ENCODE measurements around the gene TMEM259. TPM values are rescaled to one million over a fixed set of nuclear protein-coding genes. Genes with fewer than 3 reads are reported as not detected.

The TMEM259 gene
- total and polyA plus RNA-seq, 2 of the 8 experiments (the other 6 are each of a cell fraction or from before 2014, with no cell fraction given), result 140 to 243 TPM

DNA sequence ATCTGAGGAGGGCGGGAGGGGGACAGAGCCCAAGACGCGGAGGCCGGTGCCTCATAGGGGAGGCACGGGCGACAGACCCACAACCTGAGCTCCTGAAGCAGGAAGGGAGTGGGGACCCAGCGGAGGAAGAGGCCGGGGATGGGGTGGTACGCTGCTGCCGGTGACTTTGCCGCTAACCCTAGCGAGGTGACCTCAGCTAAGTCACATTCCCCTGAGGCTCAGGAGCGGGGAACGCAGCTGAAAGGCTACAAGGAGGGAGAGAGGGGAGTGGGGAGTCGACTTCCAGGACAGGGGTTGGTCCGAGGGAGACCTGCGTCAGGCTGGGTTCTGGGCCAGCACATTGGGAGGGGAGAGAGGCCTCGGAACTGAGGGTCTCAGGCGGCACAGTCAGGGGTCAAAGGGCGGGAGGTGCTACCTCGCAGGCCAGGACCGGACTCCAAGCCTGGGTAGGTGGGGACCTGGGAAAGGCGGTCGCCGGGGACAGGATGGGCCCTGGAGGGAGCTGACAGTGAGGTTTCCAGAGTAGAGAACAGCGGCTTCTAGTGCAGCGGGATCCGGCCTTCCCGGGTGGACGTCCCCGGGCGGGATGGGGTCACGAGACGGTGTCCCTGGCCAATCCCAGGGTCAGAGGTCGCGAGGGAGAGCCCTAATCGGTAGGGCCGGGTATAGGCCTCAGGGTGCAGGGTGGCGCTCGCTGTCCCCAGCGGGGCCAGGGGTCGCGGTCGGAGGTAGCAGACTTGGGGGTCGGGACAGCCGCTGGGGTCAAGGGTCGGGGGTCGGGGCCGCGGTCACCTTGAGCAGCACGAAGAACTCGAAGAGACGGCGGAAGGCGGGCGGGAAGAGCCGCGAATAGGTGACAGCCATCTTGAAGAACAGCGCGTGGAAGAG, 699 bp downstream of the TMEM259 start:
- Histone ChIP-seq H3K36me3 (ENCODE audit: control insufficient read depth in 2 of 4, insufficient read depth in 4 of 4, low read length in 3 of 4) (no peaks in the 10 kb centered on the region), H2AK5ac (ENCODE audit: low read depth, low read length) (0 out of 2 replicates have a peak overlapping the region, but pooled peaks have one; percentile 5), H2BK15ac (ENCODE audit: low read length) (peak overlapping the region; percentile 61; the same call in 1 of the 2 replicates), H3K23ac (ENCODE audit: insufficient read length) (no peak overlapping the region), H2BK120ac (replicated peaks; ENCODE audit: low read depth, low read length) (no peak overlapping the region), H3K27me3 (replicated peaks in 1 of 4; ENCODE audit: control insufficient read depth in 3 of 4, extremely low read depth in 1 of 4, insufficient read depth in 3 of 4, low read length in 3 of 4) (no peaks in the 10 kb centered on the region), H4K91ac (replicated peaks; ENCODE audit: insufficient read length, low read length) (peak overlapping the region; percentile 77), H2BK20ac (ENCODE audit: low read length) (no peak overlapping the region), H3K4me3 (ENCODE audit: extremely low read depth in 1 of 4, insufficient read depth in 2 of 4, low read depth in 3 of 4, low read length in 4 of 4) (peak overlapping the region; percentile 84 to 97 (median 94)), H3K14ac (ENCODE audit: insufficient read length) (no peak overlapping the region), H3K18ac (ENCODE audit: extremely low read depth, low read length) (no peak overlapping the region; the same call in 1 of the 2 replicates), H3K27ac (ENCODE audit: low read depth, low read length) (peak overlapping the region; percentile 96), H3K23me2 (ENCODE audit: low read depth, low read length) (peaks cover 9% of the 10 kb centered on the region), H2BK5ac (ENCODE audit: low read depth, low read length) (peak overlapping the region; percentile 97; the same call in 1 of the 2 replicates), H4K5ac (ENCODE audit: insufficient read length, low read depth, low read length) (no peak overlapping the region), H3K4ac (replicated peaks; ENCODE audit: insufficient read length, low read depth, low read length) (no peak overlapping the region), H3K56ac (replicated peaks; ENCODE audit: insufficient read length, low read depth, low read length) (peak overlapping the region; percentile 42), H3K4me2 (ENCODE audit: insufficient read depth in 1 of 2, low read depth in 2 of 2, low read length in 2 of 2) (peak overlapping the region; percentile 93 to 98), H3K79me2 (ENCODE audit: control insufficient read depth in 1 of 2, insufficient read depth in 2 of 2, low read length in 2 of 2) (peaks cover 34 to 57% of the 10 kb centered on the region in 2 experiments), H4K8ac (ENCODE audit: extremely low read depth, insufficient read depth, low read length) (peak overlapping the region; percentile 92; the same call in 1 of the 2 replicates), H2AFZ (ENCODE audit: low read length) (no peak overlapping the region), H2BK12ac (ENCODE audit: low read depth, low read length) (no peak overlapping the region), H3K9ac (replicated peaks in 1 of 4; ENCODE audit: extremely low read depth in 1 of 4, low read depth in 3 of 4, low read length in 3 of 4) (peak overlapping the region; percentile 69 to 82 (median 76)), H3K4me1 (replicated peaks in 1 of 4; ENCODE audit: control insufficient read depth in 3 of 4, insufficient read depth in 4 of 4, low read length in 3 of 4) (peaks cover 0 to 37% (median 25%) of the 10 kb centered on the region in 4 experiments; a peak in 5 of 7 replicates), H3K79me1 (ENCODE audit: low read depth, low read length) (peaks cover 21% of the 10 kb centered on the region), H4K20me1 (replicated peaks in 1 of 2; ENCODE audit: control insufficient read depth in 1 of 2, insufficient read depth in 2 of 2, low read length in 2 of 2) (peaks cover 30 to 42% of the 10 kb centered on the region in 2 experiments), H3K9me3 (ENCODE audit: insufficient read depth in 2 of 2, low read depth in 1 of 2, low read length in 1 of 2) (no peaks in the 10 kb centered on the region)
- CTCF ChIA-PET (ENCODE audit: partially characterized antibody), result interaction anchor here (0.7 to 2.3 kb wide), 11 partner anchors 9 to 97 kb away, joined by 3 to 8 read pairs (median 4); no protein-coding TSS in a partner anchor
- WGBS, 2 experiments (ENCODE audit: extremely low coverage in 1 of 2, insufficient coverage in 1 of 2, insufficient read length in 1 of 2, insufficient replicate concordance in 2 of 2, low coverage in 1 of 2, low lambda C conversion rate in 2 of 2, missing lambda C conversion rate in 1 of 2), result 16% methylated on average over 47 of the region's 60 CpGs; no CpG with 5 or more reads in 1 of the 2 experiments
- DNase-seq (ENCODE audit: low read depth in 1 of 2, low spot score in 2 of 2), result no peak
- FAIRE-seq, result no peak
- POLR2A ChIA-PET (ENCODE audit: partially characterized antibody), result interaction anchor here (0.7 to 6.4 kb wide), 17 partner anchors 9 to 201 kb away, joined by 3 to 125 read pairs (median 4); partner anchors contain the start of genes ABCA7, ARHGAP45 and CNN2
- no peak for TF ChIP-seq CTBP2 (IDR thresholded peaks at IDR 0.05; ENCODE audit: borderline replicate concordance, insufficient read depth, insufficient read length, low read length)
- no peak for TF ChIP-seq SUZ12 (IDR thresholded peaks at IDR 0.05; ENCODE audit: low read length)
- TF ChIP-seq KDM5A (IDR thresholded peaks at IDR 0.05; ENCODE audit: low read length), result no peak
- no peak for TF ChIP-seq TAF1 (IDR thresholded peaks at IDR 0.05; ENCODE audit: low read depth, low read length)
- no peak for TF ChIP-seq HDAC2 (IDR thresholded peaks at IDR 0.05; ENCODE audit: borderline replicate concordance in 1 of 2, low read depth in 2 of 2, low read length in 2 of 2)
- TF ChIP-seq SP4 (IDR thresholded peaks at IDR 0.05; ENCODE audit: low read length), result no peak
- TF ChIP-seq, protein P1, sequence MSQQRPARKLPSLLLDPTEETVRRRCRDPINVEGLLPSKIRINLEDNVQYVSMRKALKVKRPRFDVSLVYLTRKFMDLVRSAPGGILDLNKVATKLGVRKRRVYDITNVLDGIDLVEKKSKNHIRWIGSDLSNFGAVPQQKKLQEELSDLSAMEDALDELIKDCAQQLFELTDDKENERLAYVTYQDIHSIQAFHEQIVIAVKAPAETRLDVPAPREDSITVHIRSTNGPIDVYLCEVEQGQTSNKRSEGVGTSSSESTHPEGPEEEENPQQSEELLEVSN (IDR thresholded peaks at IDR 0.05), result no peak
- TF ChIP-seq, protein P2, sequence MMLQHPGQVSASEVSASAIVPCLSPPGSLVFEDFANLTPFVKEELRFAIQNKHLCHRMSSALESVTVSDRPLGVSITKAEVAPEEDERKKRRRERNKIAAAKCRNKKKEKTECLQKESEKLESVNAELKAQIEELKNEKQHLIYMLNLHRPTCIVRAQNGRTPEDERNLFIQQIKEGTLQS (IDR thresholded peaks at IDR 0.05; ENCODE audit: insufficient read depth, low read depth, low read length), result no peak
- no peak for TF ChIP-seq CHD2 (IDR thresholded peaks at IDR 0.05; ENCODE audit: low read length)

All from H1 (cell line).